Small intestine (tissue), 7 donors: ENCODE measurements around the gene ETV2. TPM values are rescaled to one million over a fixed set of nuclear protein-coding genes. Genes with fewer than 3 reads are reported as not detected.

ENCODE experiments used
- DNase-seq, 2 donors: peaks; one replicate each; pipeline versions ENCODE4 v3.0.0 to v3.0.0-alpha.2; 2013
- FAIRE-seq: peaks from 2 replicates; lab custom pipeline; 2012; peaks lifted over from hg19 to GRCh38; lab: Jason Lieb, UNC
- H3K27ac ChIP-seq, 3 donors: one replicate each; pipeline ENCODE4 v1.5.1; 2013; ENCODE audit warnings: low read length in 2 of 3, mild to moderate bottlenecking in 2 of 3, control low read depth in 1 of 3, inconsistent platforms in 1 of 3, low read depth in 1 of 3, moderate library complexity in 1 of 3
- H3K27me3 ChIP-seq, 3 donors: one replicate each; pipeline ENCODE4 v1.6.1; 2013; ENCODE audit warnings: low read length in 3 of 3, inconsistent platforms in 1 of 3; ENCODE audit not compliant: control insufficient read depth in 3 of 3, insufficient read depth in 3 of 3
- H3K36me3 ChIP-seq, 3 donors: one replicate each; pipeline ENCODE4 v1.6.1; 2013; ENCODE audit warnings: low read length in 3 of 3, inconsistent platforms in 1 of 3, low read depth in 1 of 3, mild to moderate bottlenecking in 1 of 3, moderate library complexity in 1 of 3; ENCODE audit not compliant: control insufficient read depth in 3 of 3, insufficient read depth in 2 of 3
- H3K4me1 ChIP-seq, 3 donors: one replicate each; pipeline ENCODE4 v1.6.1; 2013; ENCODE audit warnings: low read length in 2 of 3, inconsistent platforms in 1 of 3, low read depth in 1 of 3, mild to moderate bottlenecking in 1 of 3, moderate library complexity in 1 of 3; ENCODE audit not compliant: control insufficient read depth in 3 of 3, insufficient read depth in 2 of 3
- H3K4me3 ChIP-seq, 3 donors: one replicate each; pipeline ENCODE4 v1.5.1; 2013; ENCODE audit warnings: low read length in 3 of 3, control low read depth in 1 of 3, inconsistent platforms in 1 of 3, low read depth in 1 of 3, mild to moderate bottlenecking in 1 of 3, moderate library complexity in 1 of 3
- H3K9me3 ChIP-seq, 2 donors: one replicate each; pipeline ENCODE4 v1.6.1; 2013; ENCODE audit warnings: low read depth in 1 of 2, low read length in 1 of 2; ENCODE audit not compliant: control insufficient read depth in 2 of 2, insufficient read depth in 1 of 2
- WGBS, 3 donors: extraction: QIAGEN DNeasy Blood & Tissue Kit; methylation state at CpG; one replicate each; pipeline ENCODE4 v1.1.7; 2013; 5-methylcytosine and 5-hydroxymethylcytosine counted together
- polyA plus RNA-seq, 4 donors: library from polyadenylated mRNA; stranded (reverse) in 3 of 4; unstranded in 1 of 4; fragments of 200-250 nt in 3 of 4; fragments of 120-200 nt in 1 of 4; gene quantifications; one replicate each; pipeline versions ENCODE4 v1.2.1 to v1.2.3, GENCODE V29; 2013
- donor health status: healthy with polysubstance abuse.
- donor health status: control.
- donor health status: control.
- donor health status: Bipolar disorder and iron deficiency.
- donor health status: healthy.

Gene ETV2
- polyA plus RNA-seq, 4 donors = 2.1 to 7.3 (median 4.2) TPM

DNA sequence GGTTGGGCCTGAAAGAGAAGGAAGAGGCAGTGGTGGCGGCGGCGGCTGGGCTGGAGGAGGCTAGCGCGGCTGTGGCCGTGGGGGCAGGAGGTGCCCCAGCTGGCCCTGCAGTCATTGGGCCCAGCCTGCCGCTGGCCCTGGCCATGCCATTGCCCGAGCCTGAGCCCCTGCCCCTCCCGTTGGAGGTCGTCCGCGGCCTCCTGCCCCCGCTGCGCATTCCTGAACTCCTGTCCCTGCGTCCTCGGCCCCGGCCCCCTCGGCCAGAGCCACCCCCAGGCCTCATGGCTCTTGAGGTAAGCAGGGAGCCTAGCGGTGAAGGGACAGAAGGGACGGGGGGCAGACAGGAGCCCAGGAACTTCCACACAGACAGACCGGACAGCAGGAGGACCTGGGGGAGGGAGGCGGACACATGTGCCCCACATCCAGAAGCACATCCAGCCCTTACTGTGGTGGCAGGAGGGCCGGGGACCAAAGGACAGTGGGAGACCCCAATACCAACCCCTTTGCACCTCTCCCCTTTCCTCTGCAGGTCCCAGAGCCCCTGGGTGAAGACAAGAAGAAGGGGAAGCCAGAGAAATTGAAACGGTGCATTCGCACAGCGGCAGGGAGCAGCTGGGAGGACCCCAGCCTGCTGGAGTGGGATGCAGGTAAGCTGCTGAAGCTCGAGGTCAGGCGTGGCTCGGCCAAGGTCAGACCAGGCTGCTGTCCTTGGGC is 7.7 kb upstream of the ETV2 start:
- 93 to 96% (median 93%) methylated on average over 19 to 29 of the region's 29 CpGs for WGBS, 3 donors
- Histone ChIP-seq H3K27ac (no peak overlapping the region), H3K9me3 (no peaks in the 10 kb centered on the region), H3K36me3 (peaks cover 19 to 80% (median 20%) of the 10 kb centered on the region in 3 donors), H3K4me1 (no peaks in the 10 kb centered on the region), H3K4me3 (no peak overlapping the region), H3K27me3 (no peaks in the 10 kb centered on the region)
- no peak for DNase-seq
- no peak for FAIRE-seq

- H3K27me3 ChIP-seq = peaks cover 0 to under 1% (median 0%) of the 10 kb centered on the region in 3 donors
- H3K27ac ChIP-seq = no peak overlapping the region
- WGBS, 3 donors = 63 to 97% (median 92%) methylated on average over 3 of the region's 3 CpGs
- H3K9me3 ChIP-seq = no peaks in the 10 kb centered on the region
- H3K36me3 ChIP-seq = peaks cover 19 to 66% (median 20%) of the 10 kb centered on the region in 3 donors
- DNase-seq (no peak), FAIRE-seq (no peak)
- H3K4me1 ChIP-seq = peaks cover 0 to 5% (median under 1%) of the 10 kb centered on the region in 3 donors
- no peak overlapping the region for H3K4me3 ChIP-seq
Measured at GRCh38 chr19:35636651-35637050, 4.9 kb upstream of the ETV2 start.

DNA sequence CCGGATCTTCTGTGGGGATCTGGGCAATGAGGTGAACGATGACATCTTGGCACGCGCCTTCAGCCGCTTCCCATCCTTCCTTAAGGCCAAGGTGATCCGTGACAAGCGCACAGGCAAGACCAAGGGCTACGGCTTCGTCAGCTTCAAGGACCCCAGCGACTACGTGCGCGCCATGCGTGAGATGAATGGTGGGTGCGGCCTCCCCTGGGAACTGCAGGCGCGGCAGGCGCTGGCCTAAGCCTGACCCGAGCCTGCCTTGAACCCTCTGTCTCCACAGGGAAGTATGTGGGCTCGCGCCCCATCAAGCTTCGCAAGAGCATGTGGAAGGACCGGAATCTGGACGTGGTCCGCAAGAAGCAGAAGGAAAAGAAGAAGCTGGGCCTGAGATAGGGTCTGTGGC is 4.4 kb upstream of the ETV2 start:
- Histone ChIP-seq H3K36me3 (peaks cover 19 to 61% (median 20%) of the 10 kb centered on the region in 3 donors), H3K27ac (no peak overlapping the region), H3K4me1 (peaks cover 0 to 10% (median 5%) of the 10 kb centered on the region in 3 donors), H3K9me3 (no peaks in the 10 kb centered on the region), H3K4me3 (no peak overlapping the region), H3K27me3 (peaks cover 0 to 5% (median 0%) of the 10 kb centered on the region in 3 donors)
- WGBS, 3 donors = 91 to 96% (median 95%) methylated on average over 25 of the region's 25 CpGs
- FAIRE-seq = no peak
- DNase-seq = no peak

- Histone ChIP-seq H3K4me1 (peaks cover 0 to 13% (median 13%) of the 10 kb centered on the region in 3 donors), H3K4me3 (no peak overlapping the region), H3K9me3 (no peaks in the 10 kb centered on the region), H3K27me3 (peaks cover 0 to 5% (median 0%) of the 10 kb centered on the region in 3 donors), H3K36me3 (peaks cover 7 to 40% (median 7%) of the 10 kb centered on the region in 3 donors), H3K27ac (no peak overlapping the region)
- 42 to 48% (median 44%) methylated on average over 6 of the region's 6 CpGs for WGBS, 3 donors
- DNase-seq = no peak
- no peak for FAIRE-seq
Measured at GRCh38 chr19:35639321-35639639, 2.3 kb upstream of the ETV2 start.

- Histone ChIP-seq H3K36me3 (peaks cover 6 to 36% (median 6%) of the 10 kb centered on the region in 3 donors), H3K4me3 (no peak overlapping the region), H3K4me1 (peaks cover 0 to 16% (median 13%) of the 10 kb centered on the region in 3 donors), H3K9me3 (no peaks in the 10 kb centered on the region), H3K27ac (no peak overlapping the region), H3K27me3 (peaks cover 0 to 5% (median 0%) of the 10 kb centered on the region in 3 donors)
- DNase-seq (no peak), FAIRE-seq (no peak)
- 78 to 86% (median 85%) methylated on average over 8 of the region's 8 CpGs for WGBS, 3 donors
Measured at GRCh38 chr19:35639863-35640262, 1.7 kb upstream of the ETV2 start.

DNA sequence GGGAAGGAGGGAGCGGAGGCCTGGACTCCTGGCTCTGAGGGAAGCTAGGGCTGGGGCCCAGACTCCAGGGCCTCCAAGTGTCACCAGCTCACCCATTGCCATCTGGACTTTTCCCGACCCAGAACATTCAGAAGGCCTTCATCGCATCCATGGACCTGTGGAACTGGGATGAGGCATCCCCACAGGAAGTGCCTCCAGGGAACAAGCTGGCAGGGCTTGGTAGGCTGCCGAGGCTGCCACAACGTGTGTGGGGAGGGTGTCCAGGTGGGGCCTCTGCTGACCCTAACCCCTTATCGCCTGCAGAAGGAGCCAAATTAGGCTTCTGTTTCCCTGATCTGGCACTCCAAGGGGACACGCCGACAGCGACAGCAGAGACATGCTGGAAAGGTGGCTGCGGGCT is 767 bp downstream of the ETV2 start:
- no peak for FAIRE-seq
- Histone ChIP-seq H3K4me1 (peaks cover 0 to 23% (median 13%) of the 10 kb centered on the region in 3 donors), H3K27me3 (peaks cover 0 to 5% (median 0%) of the 10 kb centered on the region in 3 donors), H3K4me3 (no peak overlapping the region), H3K27ac (no peak overlapping the region), H3K9me3 (no peaks in the 10 kb centered on the region), H3K36me3 (peaks cover 2 to 11% (median 6%) of the 10 kb centered on the region in 3 donors)
- no peak for DNase-seq
- WGBS, 3 donors = 69 to 78% (median 78%) methylated on average over 10 of the region's 10 CpGs

DNA sequence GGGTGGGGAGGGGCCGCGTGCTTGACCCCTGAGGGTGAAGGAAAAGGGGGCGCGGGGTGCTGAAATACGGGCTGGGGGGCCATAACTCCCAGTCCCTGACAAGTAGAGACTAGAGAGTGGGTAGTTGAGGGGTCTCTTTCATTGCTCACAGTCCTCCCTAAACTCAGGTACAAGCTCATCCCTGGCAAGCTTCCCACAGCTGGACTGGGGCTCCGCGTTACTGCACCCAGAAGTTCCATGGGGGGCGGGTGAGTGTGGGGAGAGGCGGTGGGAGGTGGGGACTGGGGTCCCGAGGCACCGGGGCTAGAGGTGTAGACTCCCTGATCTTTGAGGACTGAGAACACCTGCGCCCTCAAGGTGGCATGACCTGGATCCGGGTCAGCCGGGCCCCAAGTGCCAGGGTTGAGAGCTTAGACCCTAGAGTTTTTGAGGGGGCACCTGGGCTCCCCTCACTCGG is 1.3 kb downstream of the ETV2 start:
- DNase-seq (no peak), FAIRE-seq (no peak)
- H3K36me3 ChIP-seq = peaks cover 0 to 6% (median 1%) of the 10 kb centered on the region in 3 donors
- peak overlapping the region; percentile 62 to 70 (median 64) for H3K4me3 ChIP-seq
- peaks cover 0 to 5% (median 0%) of the 10 kb centered on the region in 3 donors for H3K27me3 ChIP-seq
- peaks cover 0 to 26% (median 15%) of the 10 kb centered on the region in 3 donors for H3K4me1 ChIP-seq
- 19 to 38% (median 35%) methylated on average over 11 to 15 of the region's 15 CpGs for WGBS, 3 donors
- H3K9me3 ChIP-seq = no peaks in the 10 kb centered on the region
- peak overlapping the region; percentile 97 to 99 (median 99) for H3K27ac ChIP-seq

DNA sequence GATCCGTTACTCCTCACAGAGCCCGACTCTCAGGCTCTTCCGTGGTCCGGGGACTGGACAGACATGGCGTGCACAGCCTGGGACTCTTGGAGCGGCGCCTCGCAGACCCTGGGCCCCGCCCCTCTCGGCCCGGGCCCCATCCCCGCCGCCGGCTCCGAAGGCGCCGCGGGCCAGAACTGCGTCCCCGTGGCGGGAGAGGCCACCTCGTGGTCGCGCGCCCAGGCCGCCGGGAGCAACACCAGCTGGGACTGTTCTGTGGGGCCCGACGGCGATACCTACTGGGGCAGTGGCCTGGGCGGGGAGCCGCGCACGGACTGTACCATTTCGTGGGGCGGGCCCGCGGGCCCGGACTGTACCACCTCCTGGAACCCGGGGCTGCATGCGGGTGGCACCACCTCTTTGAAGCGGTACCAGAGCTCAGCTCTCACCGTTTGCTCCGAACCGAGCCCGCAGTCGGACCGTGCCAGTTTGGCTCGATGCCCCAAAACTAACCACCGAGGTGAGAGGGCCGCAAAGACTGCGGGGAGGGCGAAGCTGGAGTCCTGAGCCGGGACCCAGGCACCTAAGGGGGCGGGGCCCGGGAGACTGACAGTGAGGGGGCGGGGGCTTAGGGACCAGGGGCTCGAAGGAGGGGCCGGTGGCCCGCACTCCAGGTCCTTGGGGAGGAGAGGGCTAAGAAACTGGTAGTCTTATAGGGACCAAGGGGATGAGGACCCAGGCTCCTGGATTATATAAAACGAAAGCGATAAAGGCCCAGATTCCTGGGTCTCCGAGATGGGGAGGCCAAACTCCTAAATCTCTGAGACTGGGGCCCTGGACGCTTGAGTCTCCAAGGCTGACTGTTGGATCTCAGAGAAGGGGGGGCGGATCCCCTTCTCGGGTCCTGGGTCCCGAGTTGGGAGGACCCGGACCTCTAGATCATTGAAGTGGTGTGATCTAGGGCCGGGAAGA is 2.0 kb downstream of the ETV2 start:
- no peaks in the 10 kb centered on the region for H3K9me3 ChIP-seq
- no peak for FAIRE-seq
- 0 to 1% (median 1%) methylated on average over 59 to 69 of the region's 69 CpGs for WGBS, 3 donors

More for the DNA sequence above, 2.0 kb downstream of the ETV2 start:
- DNase-seq = peak; percentile 86 to 96
- Histone ChIP-seq H3K27me3 (peaks cover 0 to 5% (median 0%) of the 10 kb centered on the region in 3 donors), H3K4me1 (peaks cover 0 to 26% (median 15%) of the 10 kb centered on the region in 3 donors), H3K36me3 (no peaks in the 10 kb centered on the region), H3K4me3 (peak overlapping the region; percentile 62 to 70 (median 64)), H3K27ac (peak overlapping the region; percentile 97 to 99 (median 99))
